DND-41 (cell line): Measurements from ENCODE around the gene ARHGDIA.

Experiments
- ATAC-seq: fragments of 200-7000 bp; cut with Tn5 transposase; 3 replicates; pipeline ENCODE4 v1.9.1; 2021; ENCODE audit warnings: low read depth; ENCODE audit not compliant: insufficient read depth
- DNase-seq: peaks from one replicate; pipeline ENCODE4 v3.0.0-alpha.2; 2020
- H2AFZ ChIP-seq: 2 replicates; pipeline ENCODE4 v1.6.0; 2012; ENCODE audit warnings: low read depth, low read length
- H3K27ac ChIP-seq: 2 replicates; pipeline ENCODE4 v1.5.1; 2012; ENCODE audit warnings: low read length, inconsistent platforms
- H3K27me3 ChIP-seq: fragments of 200-600 bp; sonication (generic); 2 replicates; pipeline ENCODE4 v1.6.0; 2012; ENCODE audit warnings: low read length, mild to moderate bottlenecking, inconsistent platforms; ENCODE audit not compliant: insufficient read depth, poor library complexity
- H3K36me3 ChIP-seq: 2 replicates; pipeline ENCODE4 v1.5.1; 2012; ENCODE audit warnings: low read length, inconsistent platforms; ENCODE audit not compliant: insufficient read depth
- H3K4me1 ChIP-seq: 2 replicates; pipeline ENCODE4 v1.5.1; 2012; ENCODE audit warnings: mild to moderate bottlenecking, low read length; ENCODE audit not compliant: insufficient read depth
- H3K4me2 ChIP-seq: 2 replicates; pipeline ENCODE4 v1.6.0; 2012; ENCODE audit warnings: mild to moderate bottlenecking, moderate library complexity, low read length, inconsistent platforms; ENCODE audit not compliant: insufficient read depth
- H3K4me3 ChIP-seq, 2 experiments: fragments of 200-600 bp in 1 of 2; shearing (Covaris generic) in 1 of 2; 2 replicates each; pipeline ENCODE4 v1.5.1; 2012 to 2016; ENCODE audit warnings: inconsistent platforms in 2 of 2, low read length in 2 of 2, mild to moderate bottlenecking in 2 of 2, low read depth in 1 of 2, moderate library complexity in 1 of 2
- H3K79me2 ChIP-seq: 2 replicates; pipeline ENCODE4 v1.6.0; 2012; ENCODE audit warnings: low read length, inconsistent platforms; ENCODE audit not compliant: insufficient read depth
- H3K9ac ChIP-seq: 2 replicates; pipeline ENCODE4 v1.6.0; 2012; ENCODE audit warnings: low read depth, mild to moderate bottlenecking, inconsistent platforms, low read length, moderate library complexity
- H3K9me3 ChIP-seq: 2 replicates; pipeline ENCODE4 v1.5.1; 2012; ENCODE audit warnings: low read length, moderate library complexity, mild to moderate bottlenecking, inconsistent platforms; ENCODE audit not compliant: insufficient read depth, severe bottlenecking
- H4K20me1 ChIP-seq: 2 replicates; pipeline ENCODE4 v1.6.0; 2012; ENCODE audit warnings: low read length; ENCODE audit not compliant: insufficient read depth
- EZH2 ChIP-seq: IDR thresholded peaks from 3 replicates; pipeline ENCODE4 v1.6.1; 2012; ENCODE audit warnings: borderline replicate concordance, low read depth, mild to moderate bottlenecking, moderate library complexity, low read length, inconsistent platforms; ENCODE audit not compliant: severe bottlenecking
- TF ChIP-seq, protein P1 (sequence below): IDR thresholded peaks from 2 replicates; pipeline ENCODE4 v1.5.1; 2012; ENCODE audit warnings: borderline replicate concordance, low read length, moderate library complexity, mild to moderate bottlenecking; ENCODE audit not compliant: poor library complexity, severe bottlenecking; ENCODE audit errors: extremely low read depth

Gene ARHGDIA

DNA sequence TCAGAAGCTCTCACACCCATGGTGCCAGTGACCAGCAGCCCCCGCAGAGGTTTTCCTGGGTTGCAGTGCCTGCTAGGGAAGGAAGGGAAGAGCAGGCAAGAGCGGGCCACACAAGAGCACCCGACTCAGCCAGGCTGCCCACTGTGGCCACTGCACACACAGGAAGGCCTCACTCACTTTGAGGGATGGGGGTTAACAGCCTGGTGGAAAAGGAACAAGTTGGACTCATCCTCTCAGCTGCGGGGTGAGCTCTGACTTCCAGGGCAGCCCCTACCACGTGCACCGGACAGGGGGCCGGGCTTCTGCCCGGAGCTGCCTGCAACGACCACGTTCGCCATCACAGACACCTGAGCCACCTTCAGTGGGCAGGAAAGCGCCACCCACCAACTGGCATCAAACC, 18.9 kb downstream of the ARHGDIA start:
- DNase-seq (no peak), ATAC-seq (no peak)
- no peak overlapping the region for H3K4me2 ChIP-seq
- H3K9me3 ChIP-seq = no peaks in the 10 kb centered on the region
- no peak overlapping the region for H3K27ac ChIP-seq
- peaks cover 77% of the 10 kb centered on the region for H3K36me3 ChIP-seq
- no peaks in the 10 kb centered on the region for H3K27me3 ChIP-seq
- no peak for TF ChIP-seq EZH2
- TF ChIP-seq, protein P1, sequence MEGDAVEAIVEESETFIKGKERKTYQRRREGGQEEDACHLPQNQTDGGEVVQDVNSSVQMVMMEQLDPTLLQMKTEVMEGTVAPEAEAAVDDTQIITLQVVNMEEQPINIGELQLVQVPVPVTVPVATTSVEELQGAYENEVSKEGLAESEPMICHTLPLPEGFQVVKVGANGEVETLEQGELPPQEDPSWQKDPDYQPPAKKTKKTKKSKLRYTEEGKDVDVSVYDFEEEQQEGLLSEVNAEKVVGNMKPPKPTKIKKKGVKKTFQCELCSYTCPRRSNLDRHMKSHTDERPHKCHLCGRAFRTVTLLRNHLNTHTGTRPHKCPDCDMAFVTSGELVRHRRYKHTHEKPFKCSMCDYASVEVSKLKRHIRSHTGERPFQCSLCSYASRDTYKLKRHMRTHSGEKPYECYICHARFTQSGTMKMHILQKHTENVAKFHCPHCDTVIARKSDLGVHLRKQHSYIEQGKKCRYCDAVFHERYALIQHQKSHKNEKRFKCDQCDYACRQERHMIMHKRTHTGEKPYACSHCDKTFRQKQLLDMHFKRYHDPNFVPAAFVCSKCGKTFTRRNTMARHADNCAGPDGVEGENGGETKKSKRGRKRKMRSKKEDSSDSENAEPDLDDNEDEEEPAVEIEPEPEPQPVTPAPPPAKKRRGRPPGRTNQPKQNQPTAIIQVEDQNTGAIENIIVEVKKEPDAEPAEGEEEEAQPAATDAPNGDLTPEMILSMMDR = no peak
- H3K4me3 ChIP-seq = no peak overlapping the region
- peaks cover 6% of the 10 kb centered on the region; the same call in 1 of the 2 replicates for H3K4me1 ChIP-seq
- H3K79me2 ChIP-seq = peaks cover 58% of the 10 kb centered on the region
- peaks cover 31% of the 10 kb centered on the region for H4K20me1 ChIP-seq
- H2AFZ ChIP-seq = no peak overlapping the region
- no peak overlapping the region for H3K9ac ChIP-seq

DNA sequence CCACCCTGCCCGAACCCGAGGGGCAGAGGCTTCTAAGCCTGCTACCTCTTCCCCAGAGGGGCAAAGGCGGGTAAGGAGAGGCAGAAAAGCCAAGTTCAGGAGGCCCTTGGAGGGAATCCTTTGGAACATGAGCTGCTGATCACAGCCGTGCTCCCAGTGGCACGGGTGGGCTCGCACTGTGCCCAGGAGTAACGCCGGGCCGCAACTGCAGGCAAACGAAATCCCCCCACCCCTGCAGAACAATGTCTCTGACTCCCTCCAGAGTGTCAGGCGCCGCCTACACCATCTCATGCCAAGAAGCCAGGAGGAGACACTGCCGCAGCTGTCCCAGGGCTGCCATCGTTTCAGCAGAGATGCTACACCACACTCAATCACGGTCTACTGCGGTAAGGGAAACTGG, 19.7 kb downstream of the ARHGDIA start:
- H3K4me3 ChIP-seq = no peak overlapping the region
- no peaks in the 10 kb centered on the region for H3K9me3 ChIP-seq
- peaks cover 51% of the 10 kb centered on the region for H3K79me2 ChIP-seq
- peaks cover 4% of the 10 kb centered on the region; the same call in 1 of the 2 replicates for H3K4me1 ChIP-seq
- H2AFZ ChIP-seq = no peak overlapping the region
- H3K27me3 ChIP-seq = no peaks in the 10 kb centered on the region
- DNase-seq = no peak
- peaks cover 31% of the 10 kb centered on the region for H4K20me1 ChIP-seq
- TF ChIP-seq, protein P1 = no peak
- TF ChIP-seq EZH2 = no peak
- ATAC-seq = no peak
- H3K4me2 ChIP-seq = no peak overlapping the region
- no peak overlapping the region for H3K9ac ChIP-seq
- peaks cover 79% of the 10 kb centered on the region for H3K36me3 ChIP-seq
- no peak overlapping the region for H3K27ac ChIP-seq

DNA sequence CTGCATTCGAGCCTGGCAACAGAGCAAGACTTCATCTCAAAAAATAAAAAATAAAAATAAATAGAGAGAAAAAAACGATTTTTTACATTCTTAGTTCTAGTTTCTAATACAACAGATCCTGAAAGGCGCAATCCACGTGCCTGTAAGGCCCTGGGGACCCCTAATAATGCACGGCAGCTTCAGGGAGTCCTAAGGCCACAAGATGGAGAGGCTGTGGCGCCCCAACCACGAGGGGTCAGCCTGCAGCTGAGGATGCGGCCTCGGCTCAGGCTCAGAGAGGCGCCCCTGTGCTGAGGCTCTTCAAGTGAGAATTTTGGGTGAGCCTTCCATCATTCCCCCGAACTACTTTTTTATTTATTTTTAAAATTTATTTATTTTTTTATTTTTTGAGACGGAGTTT, 21.7 kb downstream of the ARHGDIA start:
- Histone ChIP-seq H3K79me2 (peaks cover 33% of the 10 kb centered on the region), H3K4me2 (no peak overlapping the region), H3K27me3 (no peaks in the 10 kb centered on the region), H3K9me3 (no peaks in the 10 kb centered on the region), H2AFZ (no peak overlapping the region), H3K27ac (no peak overlapping the region), H4K20me1 (peaks cover 34% of the 10 kb centered on the region), H3K36me3 (peaks cover 80% of the 10 kb centered on the region), H3K4me3 (no peak overlapping the region), H3K4me1 (0 out of 2 replicates have a peak, but pooled peaks cover 4% of the 10 kb centered on the region), H3K9ac (no peak overlapping the region)
- TF ChIP-seq EZH2 = no peak
- TF ChIP-seq, protein P1 = no peak
- DNase-seq (no peak), ATAC-seq (no peak)
